HG02981 (cell line): ENCODE data around the gene COX17.

Experiments
- ATAC-seq: cut with Tn5 transposase; IDR thresholded peaks from one replicate; pipeline ENCODE4 v1.9.1; 2021; ENCODE audit warnings: mild to moderate bottlenecking, moderate library complexity; ENCODE audit not compliant: unreplicated experiment

The COX17 gene

GRCh38 chr3:119675188-119675874 is 1.9 kb downstream of the COX17 start:
- ATAC-seq: no peak

- ATAC-seq: no peak
Observed at GRCh38 chr3:119673875-119674274, 3.3 kb downstream of the COX17 start.

DNA sequence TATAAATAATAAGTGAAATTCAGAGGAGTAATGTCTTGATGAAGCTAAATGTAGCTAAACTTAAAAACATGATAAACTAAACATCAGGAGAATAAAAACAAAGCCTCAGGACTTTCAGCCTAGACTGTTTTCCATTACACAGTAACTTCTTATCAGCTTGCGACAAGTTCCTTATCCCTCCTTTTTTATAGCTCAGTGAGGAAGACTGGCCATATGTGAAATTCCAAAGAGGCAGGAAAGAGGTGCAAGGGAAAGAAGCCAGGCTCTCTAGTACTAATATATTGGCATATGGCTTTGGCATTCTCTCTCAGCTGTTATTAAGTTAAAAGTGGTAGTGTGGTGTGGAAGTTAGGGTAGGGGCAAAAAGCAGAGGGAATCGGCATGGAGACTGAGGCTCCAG is 4.4 kb downstream of the COX17 start:
- no peak for ATAC-seq

DNA sequence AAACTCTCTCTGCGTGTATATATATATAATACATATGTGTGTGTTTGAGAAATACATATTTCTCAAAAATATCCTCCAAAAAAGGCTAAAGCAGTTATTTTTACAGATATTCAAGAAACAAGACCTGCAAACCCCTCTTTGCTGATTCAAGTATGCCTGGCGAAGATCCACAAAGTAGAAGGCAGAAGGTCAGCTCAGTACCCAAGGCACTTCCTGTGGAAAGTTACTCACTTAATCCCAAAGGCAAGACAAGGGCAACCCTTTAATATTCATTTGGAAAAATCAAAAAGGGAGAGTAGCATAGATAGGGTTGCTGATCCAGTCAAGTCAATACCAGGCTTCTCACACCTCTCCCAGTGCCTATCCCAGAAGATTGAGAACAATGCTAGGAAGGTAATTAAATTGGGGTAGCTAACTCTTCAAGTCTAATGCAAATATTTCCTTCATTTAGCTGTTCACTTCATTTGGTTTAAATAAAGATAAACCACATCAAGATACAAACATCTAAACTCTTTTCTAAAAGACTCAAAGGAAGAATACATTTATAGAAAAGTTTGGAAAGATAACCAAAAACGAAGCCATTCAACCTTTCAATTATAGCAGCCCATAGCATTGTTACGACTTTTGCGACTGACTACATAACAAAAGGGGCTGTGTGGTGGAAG is 7.2 kb downstream of the COX17 start:
- no peak for ATAC-seq

GRCh38 chr3:119665954-119666559 is 11.1 kb downstream of the COX17 start:
- ATAC-seq: no peak

GRCh38 chr3:119664850-119665379 is 12.3 kb downstream of the COX17 start:
- ATAC-seq: no peak

DNA sequence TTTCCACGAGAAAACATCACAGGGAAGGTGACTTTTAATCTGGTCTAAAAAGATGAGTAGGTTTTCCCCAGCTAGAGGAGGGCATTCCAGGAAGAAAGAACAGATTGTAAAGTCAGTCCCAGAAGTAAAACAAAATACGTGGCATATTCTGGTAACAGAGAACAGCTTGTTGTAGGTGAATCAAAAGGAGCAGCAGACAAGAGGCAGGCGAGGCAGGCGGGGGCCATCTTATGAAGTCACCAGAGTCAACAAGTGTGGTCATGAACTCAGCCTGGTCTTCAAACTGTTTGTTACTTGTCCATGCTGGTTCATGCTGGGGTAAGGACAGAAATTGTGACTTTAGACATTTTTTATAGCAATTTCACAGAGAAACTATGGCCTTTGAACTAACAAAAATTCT is 12.8 kb downstream of the COX17 start:
- no peak for ATAC-seq

- ATAC-seq: no peak
Observed at GRCh38 chr3:119663885-119664284, 13.3 kb downstream of the COX17 start.

- no peak for ATAC-seq
Observed at GRCh38 chr3:119662604-119663373, 14.4 kb downstream of the COX17 start.

DNA sequence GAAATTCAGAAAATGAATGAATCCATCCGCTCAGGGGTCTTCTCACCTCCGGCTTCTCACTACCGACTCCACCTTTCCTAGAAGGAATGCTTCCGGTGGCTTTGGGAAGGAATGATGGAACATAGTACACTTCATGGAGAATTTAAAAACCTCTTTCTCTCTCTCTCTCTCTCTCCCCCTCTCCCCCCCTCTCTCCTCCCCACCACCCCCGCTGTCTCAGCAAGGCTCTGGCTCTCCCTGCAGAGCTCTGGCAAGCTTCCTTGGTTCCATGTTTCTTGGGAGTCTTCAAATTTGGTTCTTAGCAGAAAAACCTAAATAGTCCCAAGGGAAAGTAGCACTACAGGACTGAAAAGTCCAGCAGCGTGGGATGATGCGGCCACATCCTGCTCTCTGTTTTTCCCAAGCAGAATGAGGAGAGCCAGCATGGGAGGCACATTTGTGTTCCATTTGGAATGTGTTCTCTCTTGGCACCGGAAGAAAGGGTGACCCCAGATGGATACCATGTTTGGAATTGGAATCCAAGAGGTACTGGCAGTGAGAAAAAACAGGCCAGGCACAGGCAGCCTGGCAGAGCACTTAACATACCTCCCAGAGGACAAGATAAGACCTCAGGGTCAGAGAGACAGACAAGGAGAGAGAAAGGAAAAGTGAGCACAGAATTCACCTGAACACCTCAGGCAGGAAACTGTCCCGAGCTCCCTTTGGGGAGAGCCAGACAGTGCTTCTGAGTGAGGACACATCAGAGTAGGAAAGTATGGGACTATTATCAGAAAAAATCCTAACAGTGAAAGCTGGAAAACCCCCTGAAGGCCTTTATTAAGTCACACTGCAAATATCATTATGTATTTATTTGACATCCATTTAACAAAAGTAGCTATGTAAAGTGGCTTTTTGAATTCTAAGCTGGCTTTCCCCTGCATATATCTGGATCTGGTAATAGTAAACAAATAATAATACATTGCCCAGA is 16.4 kb downstream of the COX17 start, which contains the start of gene POPDC2:
Gene POPDC2, minus strand, starts transcription at position 116 of the 967 bp plus-strand sequence. CDS start 166 bp downstream, outside the sequence.
- no peak for ATAC-seq

- no peak for ATAC-seq
Observed at GRCh38 chr3:119659606-119660291, 17.5 kb downstream of the COX17 start.

DNA sequence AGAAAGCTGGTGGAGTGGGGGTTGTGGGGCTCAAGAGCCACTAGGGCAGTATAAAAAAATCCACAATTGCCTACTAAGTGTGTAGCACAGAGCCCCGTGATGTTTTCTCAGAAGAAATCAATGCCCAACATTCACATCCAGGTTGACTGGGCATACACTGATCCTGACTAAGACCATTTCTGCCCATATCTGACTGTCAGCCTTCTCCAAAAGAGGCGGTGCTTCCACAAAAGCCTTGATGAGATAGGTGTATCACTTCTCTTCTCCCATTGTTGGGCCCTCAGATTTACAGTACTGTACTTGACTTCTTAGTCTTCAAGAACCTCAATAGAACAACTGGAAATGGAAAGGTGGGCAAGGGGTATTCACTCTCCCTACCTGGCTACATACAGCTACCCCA is 18.2 kb downstream of the COX17 start:
- ATAC-seq: no peak

DNA sequence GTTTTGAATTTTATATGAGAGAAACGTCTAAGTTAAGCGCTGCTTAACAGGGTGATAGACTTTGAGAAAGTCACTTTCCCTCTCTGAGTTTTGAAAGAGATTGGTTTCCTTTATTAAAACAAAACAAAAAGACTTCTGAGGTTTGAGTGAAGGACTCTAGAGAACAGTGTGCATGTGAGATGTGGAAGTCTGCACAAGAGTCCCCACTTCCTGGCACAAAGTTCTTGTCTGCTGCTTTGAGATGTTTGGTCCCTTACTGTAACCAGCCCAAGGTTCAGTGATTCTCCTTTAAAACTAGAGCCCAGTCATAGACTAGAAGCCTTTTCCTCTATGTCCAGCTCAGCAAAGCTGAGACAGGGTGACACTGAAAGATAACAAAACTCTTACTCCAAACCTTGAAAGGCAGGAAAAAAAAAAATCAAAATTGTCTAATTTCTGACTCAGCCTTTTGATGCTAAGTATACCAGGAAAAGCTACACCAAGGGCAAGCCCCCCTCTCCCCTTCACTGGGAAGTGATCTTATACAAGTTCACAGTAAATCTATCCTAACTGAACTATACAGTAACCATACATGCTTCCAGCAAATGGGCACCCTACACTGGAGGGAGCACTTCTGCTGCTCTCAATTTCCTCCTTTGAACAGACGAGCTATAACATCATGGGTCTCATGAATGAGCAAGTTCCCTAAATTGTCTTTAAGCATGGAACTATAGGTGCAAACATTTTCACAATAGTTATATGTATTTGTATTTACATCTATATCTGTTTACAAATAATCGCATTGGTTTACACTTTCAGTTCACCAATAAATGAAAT is 19.1 kb downstream of the COX17 start:
- ATAC-seq: no peak

- ATAC-seq: no peak
Observed at GRCh38 chr3:119653876-119654275, 23.3 kb downstream of the COX17 start.

DNA sequence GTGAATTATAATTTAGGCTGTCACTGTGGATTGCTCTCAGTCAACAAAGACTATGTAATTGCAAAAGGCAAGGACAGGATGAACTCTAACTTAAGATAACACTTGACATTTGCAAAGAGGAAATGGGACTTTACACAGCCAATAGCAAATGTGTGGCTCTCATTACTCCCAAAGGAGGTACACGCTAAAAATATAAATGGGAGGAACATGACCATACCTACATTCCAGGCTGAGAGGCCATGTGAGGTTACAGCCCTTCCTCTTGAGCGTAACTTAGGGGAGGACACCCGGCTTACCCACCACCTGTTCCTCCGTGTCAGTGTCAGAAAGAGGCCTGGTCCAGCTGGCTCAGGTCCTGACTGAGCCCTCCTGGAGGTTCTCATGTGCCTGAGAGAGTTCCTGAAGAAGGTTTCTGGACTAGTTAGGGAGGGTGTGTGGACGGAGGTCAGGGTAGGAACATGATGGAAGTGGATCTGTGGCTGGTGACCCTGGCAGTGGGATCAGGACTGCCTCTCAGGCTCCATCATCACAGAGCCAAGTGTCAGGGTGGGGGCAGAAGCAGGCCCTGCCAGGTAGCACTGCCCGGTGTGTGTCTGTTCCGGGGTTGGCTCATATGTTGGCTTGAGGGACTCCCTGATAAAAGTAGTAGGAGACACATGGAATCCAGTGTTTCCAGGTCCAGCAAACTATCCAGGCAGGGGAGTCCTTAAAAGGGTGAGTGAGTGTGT is 24.7 kb downstream of the COX17 start:
- no peak for ATAC-seq

- ATAC-seq: no peak
Observed at GRCh38 chr3:119649761-119650160, 27.4 kb downstream of the COX17 start.

- ATAC-seq: no peak
Observed at GRCh38 chr3:119647843-119648575, 29.2 kb downstream of the COX17 start.
